NOMO-1 treated with dmso at 0.1 percent for 144 hours (cell line): ENCODE data around the gene ZNF771.
"Not testable (repeated sequence)": the region's sequence is repeated elsewhere in the genome, so short reads cannot be mapped to it uniquely, and the experiment has no call there.

Experiments used
- DNase-seq: peaks from one replicate; lab custom pipeline; 2025; ENCODE audit not compliant: unreplicated experiment; lab: John Stamatoyannopoulos, UW

The ZNF771 gene

GRCh38 chr16:30461426-30461825, 54.0 kb downstream of the ZNF771 start:
- not testable (repeated sequence) for DNase-seq

- DNase-seq: no peak
These were observed 56.7 kb downstream of the ZNF771 start for GRCh38 chr16:30464078-30464477.
